NCI-H2227 treated with DMSO at 0.1 percent for 48 hours (cell line): Measurements from ENCODE around the gene CCDC197.

Source experiments
- DNase-seq: peaks from one replicate; lab custom pipeline; 2025; lab: John Stamatoyannopoulos, UW

CCDC197 gene

DNA sequence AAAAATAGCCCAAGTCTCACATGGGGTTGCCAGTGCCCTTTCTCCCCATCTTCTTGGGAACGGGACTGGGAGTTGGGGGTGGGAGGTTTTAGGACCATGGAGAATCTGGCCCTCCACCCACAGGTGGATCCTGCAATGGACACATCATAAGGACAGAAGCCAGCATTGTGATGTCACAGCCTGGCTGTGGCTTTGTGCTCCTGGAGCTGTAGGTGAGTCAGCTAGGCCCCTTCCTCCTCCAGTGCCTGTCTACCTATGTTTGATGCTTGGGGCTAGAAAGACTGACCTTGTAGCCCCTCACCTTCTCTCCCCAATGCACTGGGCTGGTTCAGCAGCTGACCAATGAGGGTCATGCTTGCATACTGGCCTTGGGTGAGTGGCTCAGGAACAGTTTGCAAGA is at the start of gene CCDC197:
CCDC197 (plus strand) TSS at position 220 of the 400 bp plus-strand sequence. CDS start 831 bp downstream, outside the sequence.
- no peak for DNase-seq

DNA sequence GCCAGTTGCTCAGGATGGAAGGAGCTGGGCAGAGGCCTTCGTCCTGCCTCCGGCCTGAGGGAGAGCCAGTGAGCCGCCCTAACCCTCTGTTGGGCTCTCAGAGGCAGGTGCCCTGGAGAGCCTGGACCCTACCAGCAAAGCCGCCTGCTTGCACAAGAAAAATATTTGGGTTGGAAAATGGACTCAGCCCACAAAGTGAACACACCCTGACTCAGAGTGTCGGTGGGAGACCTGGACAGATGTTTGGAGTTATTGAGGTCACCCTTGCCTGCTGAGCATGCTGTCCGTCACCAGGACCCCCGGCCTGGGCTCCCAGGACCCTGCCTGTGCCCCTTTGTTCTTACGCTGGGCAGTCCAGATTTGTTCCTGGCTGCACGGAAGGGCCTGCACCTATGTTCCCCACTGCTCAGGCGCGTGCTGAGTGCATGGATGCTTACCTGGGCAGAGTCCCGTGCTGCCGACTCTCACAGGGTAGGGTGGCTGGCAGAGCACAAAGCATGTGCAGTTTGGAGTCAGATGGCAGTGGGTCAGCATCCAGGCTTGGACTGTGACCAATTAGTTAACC is 47.5 kb upstream of the CCDC197 start:
- no peak for DNase-seq

DNA sequence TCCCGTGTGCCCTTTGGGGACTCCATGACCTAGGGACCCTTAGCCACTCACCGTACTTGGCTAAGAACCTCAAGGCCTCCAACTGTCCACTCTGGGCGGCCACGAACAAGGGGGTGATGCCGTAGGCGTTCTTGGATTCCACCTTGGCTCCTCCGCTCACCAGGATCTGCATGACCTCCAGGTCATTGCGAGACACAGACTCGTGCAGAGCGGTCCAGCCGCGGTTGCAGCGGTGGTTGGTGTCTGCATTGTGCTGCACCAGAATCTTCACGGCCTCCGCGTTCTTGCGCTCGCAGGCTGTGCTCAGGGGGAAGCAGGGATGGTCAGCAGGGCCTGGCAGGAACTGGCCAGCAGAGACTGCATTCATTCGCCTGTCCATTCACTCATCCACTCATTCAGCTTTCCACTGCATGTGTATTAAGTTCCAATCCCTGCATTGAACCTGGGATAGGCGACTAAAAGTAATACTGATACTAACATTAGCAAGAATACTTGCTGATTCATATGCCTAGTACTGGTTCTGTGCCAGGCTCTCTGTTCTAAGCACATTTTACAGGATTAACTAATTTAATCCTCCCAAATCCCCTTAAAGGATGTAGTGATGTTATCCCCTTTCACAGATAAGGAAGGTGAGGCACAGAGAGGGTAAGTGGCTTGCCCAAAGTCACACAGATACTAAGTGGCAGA is 46.0 kb upstream of the CCDC197 start:
- no peak for DNase-seq

DNA sequence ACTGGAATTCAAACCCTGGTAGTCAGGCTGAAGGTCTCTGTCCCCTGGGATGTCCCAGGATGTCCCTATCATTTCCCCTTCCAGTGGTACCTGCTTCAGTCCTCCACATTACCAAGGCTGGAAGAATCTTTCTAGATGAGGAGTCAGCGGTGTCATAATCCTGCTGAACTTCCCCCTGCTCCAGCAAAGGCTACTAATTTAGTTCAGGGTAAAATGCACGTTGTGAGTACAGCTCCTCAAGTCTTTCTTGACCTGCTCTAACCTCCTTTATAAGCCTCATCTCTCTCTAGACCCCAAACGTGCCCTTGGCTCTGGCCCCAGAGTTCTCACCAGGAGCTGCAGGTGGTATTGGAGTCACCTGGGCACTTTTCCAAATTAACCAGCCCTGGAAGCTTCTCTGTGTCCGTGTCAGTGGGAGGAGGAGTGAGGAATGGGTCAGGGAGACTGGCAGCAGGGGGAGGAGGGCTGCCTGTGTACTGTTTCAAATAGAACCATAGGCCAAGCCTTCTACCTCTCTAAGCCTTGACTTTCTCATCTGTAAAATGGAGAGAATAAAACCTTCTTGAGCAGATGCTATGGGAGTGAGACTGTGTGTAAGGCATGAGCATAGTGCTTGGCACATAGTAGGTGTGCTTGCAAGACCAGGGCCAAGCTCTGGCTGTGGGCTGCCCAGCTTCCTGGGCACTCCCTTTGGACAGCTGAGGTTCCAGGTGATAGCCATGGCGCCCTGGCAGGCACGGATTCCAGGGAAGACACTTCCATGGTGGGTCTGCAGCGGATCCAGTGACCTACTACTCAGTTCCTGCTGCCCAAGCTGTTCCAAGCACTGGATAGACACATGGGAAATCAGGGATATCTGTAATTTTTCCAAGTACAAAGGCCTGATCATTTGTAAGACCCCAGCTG is 45.2 kb upstream of the CCDC197 start:
- DNase-seq = no peak

DNA sequence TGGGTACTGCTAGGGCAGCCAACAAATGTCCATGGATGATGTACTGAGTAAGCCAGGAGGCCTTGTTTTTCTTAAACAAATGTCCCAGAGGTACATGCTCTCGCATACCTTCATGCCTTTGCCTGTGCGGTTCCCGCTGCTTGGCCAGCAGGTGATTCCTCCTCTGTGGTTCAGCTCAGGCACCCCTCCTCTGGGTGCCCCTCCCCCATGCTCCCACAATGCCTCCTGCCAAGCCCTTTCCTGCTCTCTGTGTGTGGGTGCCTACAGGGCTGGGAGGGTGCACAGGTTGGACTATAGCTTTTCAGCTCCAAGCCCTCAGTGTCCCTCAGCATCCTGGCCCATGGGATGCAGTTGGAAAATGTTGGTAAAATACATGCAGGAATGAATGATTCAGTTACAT is 44.3 kb upstream of the CCDC197 start:
- no peak for DNase-seq

DNA sequence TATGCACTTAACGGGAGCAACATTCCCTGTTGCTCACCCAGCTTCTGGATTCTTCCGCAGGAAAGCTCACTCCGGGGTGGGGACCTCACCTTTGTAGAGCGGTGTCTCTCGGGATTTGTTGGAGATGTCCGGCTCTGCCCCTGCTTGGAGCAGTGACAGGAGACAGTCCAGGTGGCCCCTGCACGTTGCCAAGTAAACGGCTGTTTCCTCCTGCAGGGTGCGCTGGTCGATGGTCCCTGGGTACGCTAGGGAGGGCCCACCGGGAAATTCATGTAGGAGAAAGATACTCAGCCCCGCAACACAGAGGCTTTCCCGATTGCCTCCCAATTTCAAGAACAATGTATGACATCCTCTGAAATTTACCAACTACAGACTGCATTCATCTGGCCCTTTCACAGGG is 43.8 kb upstream of the CCDC197 start:
- DNase-seq = no peak

DNA sequence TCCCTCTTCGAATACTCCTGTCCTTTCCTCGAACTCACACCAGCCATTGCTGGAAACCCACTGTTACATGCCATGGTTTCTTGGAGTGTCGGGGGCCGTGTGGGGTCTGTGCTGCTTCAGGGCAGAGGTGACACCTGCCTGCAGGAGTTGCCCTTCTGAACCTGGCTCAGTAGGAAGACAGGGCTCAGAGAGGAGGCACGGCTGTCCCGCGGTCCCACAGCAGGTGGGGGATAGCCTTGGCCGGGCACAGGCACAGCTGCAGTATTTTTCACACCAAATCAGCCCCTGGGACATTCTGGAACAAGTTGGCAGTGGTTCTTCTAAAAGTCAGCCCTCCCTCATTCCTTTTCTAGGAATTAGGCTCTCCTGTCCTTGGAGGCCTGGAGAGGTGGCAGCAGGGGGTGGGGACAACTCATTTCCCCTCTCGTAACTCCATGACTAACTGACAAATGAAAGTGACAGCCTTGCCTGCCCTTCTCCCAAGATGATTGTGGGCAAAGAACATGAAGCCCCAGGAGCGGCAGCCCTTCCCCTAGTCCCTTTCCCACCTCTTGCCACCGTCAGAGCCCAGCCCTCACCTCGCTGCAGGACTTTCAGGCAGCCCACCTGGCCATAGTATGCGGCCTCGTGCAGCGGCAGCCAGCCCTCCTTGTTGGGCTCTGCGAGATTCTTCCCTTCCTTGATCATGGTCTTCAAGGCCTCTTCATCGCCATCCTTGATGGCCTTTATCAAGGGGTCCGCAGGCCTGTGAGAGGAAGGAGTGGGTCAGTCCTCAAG is 43.2 kb upstream of the CCDC197 start:
- DNase-seq = no peak

DNA sequence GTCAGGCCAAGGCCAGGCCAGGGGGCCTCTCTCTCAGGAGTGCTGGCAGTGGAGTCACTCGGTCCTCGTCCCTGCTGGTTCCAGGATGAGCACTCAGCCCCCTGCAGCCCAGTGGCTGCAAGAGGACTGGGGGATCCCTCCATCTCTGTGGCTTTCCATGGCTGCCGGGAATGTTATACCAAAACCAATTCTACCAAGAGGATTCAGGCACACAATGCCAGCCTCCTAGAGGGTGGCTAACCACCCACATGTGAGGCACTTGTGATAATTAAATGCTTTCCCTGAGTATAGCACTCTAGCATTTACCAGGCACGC is 42.6 kb upstream of the CCDC197 start:
- no peak for DNase-seq

DNA sequence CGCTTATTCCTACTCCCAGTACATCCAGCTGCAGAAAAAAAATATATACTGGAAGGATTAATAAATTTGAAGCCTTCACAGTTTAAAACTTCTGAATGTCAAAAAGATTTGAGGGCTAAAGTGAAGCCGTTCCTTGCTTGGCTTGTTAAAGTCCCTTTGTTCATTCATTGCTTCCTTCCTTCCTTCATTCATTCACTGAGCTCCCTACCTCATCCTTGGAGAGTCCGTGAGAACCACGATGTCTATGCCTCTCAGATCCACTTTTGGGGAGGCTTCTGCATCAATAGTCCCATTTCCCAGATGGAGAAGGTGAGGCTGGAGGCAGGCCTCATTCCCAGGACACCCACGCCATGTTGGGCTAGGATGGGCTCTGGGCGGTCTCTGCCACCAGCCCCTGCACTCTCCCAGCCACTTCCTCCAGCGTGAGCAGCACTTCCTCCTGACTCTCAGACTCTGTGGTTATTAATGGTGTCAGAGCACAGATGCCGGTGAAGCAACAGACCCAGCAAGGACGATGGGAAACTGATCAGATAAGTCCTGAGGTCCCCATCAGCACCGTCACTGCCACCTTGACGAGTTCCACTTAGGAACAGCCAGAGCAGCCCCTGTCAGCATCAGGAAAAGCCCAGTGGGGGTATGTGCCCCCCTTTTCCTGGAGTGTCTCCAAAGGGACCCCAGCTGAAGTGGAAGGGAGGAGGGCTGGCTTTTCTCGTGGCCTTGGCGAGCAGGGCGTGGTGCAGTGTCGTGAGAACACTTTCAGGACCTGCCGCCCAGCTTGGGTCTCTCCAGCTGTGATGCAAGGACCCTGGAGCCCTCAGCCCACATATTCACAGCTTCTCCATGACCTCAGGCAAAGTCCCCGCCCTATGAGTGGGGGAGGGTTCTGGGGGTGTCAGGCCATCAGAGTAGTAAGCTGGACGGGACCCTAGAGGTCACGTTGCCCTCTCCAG is 41.9 kb upstream of the CCDC197 start:
- no peak for DNase-seq

DNA sequence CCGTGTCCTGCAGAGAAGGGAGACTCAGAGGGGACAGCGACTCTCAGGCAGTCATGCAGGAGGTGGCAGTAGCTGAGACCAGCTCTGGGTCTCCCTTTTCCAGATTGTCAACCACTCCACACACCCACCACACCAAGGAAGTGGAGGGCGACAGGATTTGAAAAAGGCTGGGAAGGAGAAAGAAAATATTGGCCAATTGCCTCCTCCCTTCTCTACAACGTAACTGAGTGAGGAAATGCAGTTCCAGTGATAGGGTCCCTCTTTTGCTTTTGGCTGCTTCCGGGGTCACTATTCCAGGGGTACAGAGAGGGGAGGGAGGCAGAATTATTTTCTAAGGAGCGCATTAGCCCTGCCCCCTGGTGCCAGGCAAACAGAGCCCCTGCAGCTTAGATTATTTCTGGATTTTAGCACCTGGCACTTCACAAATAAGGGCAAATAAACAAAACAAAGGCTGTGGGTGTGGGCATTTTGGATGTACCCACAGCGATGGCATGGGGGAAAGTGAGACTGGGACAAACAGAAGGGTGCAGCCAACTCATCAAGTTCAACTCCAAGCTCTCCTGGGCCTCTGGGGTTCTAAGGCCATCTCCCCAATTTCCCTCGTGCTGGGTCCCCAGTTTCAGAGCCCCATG is 41.1 kb upstream of the CCDC197 start:
- DNase-seq = no peak

DNA sequence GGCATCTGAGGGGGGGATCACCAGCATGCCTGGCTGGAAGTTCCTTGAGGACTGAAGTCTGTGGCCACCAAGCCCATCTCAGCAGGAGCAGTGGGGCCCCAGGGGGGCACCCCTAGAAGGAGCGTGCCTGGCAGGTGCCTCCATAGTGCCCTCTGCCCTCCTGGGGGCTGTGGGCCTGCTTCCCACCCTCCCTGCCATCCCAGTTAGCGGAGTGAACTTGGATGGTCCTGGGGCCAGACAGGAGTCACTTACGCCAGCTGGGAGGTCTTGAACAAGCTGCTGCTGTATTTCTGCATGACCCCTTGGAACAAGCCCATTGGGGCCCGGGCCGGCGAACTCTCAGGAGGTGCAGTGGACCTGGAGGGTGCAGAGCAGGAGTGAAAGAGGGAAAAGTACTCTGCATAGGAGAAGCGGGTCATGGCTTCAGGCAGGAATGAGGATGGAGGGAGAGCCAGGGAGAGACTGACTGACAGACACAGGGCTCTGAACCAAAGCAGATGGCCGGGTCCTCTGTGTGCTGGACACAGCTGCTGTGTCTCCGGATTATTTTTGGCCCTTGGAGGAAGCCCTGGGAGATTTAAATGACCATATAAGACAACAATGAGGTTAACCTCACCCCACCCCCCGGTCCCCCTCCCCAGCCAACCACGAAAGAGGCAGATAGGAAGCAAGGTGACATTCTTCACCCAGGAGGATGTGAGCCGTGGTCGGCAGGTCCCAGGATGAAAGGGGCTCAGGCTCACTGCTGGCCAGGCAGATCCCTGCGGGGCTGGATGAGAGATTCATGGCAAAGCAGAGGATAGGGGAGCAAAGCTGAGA is 40.4 kb upstream of the CCDC197 start:
- no peak for DNase-seq

DNA sequence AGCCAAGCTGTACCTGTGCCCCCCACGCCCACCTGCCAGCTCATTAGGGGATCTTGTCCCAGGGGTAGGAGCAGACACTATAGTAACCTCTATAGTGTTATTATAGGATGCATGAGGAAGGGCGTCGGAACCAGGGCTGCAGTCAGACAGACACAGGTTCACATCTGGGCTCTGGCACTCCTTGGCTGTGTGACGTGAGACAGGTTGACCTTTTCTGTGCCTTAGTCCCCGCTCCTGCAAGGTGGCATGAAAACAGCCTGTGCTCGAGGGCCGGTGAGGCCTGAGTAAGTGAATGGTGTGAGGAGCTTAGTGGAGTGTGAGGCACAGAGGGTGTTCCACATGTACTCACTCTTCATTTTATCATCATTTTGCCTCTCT is 39.8 kb upstream of the CCDC197 start:
- no peak for DNase-seq

DNA sequence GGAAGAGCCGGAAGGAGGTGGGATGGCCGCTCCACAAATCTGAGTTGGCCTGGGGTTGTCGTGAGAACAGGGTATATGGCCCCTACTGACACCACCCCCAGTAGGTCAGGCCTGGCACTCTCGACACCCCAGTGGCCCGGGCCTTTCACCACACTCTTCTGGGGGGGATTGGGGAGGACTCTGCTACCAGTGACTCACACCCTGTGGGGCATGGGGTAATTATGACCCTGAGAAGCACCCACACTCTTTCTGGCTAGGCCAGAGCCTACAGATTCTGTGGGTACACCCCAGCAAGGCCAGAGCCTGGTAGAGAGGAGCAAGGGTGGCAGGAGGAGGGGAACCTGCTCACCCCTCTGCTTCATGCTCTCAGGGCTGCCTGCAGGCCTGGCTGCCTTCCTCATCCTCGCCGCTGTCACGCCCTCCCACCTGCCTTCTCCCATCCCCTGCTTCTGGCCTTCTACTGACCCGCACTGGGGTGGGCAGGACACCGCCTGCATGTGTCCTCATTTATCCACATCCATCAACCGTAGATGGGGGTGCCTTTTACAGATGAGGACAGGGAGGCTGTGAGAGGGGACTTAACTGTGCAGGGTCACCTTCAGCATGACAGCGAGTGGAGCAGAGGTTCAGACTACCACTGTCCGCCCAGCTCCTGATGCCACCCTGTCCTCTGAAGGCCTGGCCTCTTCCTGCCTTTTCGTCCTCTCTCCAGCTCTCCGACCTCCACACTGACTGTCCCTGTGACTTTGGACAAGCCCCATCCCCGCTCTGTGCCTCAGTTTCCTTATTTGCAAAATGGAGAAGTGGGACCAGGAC is 39.1 kb upstream of the CCDC197 start:
- DNase-seq = no peak

DNA sequence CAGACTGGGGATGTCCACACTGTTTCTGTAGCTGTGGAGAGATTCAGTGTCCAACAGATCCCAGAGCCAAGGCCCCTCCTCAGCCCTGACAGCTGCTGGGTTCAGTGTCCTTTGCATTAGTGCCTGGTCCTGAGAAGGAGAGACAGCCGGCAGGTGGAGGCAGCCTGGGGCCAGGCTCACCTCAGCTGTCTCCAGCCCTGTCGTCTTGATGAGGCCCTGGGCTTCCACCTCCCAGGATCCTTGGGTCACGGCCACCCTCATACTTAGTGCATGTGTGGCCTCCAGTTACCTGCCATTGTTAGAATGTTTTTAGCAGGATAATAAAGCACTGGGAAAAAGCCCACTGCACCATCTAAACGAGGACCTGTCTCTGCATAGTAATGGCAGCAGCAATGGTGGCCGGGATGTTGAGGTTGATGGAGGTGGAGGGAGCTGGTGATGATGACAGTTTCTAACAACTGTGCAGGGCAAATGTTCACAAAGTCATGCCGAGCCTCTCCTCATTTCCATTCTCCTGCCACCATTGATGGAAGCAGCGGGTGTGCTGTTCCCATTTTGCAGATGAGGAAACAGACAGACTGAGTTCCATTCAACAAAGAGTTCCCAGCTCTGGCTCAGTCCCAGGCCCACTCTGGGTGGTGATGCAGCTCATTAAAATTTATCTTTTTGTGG is 38.4 kb upstream of the CCDC197 start:
- no peak for DNase-seq

DNA sequence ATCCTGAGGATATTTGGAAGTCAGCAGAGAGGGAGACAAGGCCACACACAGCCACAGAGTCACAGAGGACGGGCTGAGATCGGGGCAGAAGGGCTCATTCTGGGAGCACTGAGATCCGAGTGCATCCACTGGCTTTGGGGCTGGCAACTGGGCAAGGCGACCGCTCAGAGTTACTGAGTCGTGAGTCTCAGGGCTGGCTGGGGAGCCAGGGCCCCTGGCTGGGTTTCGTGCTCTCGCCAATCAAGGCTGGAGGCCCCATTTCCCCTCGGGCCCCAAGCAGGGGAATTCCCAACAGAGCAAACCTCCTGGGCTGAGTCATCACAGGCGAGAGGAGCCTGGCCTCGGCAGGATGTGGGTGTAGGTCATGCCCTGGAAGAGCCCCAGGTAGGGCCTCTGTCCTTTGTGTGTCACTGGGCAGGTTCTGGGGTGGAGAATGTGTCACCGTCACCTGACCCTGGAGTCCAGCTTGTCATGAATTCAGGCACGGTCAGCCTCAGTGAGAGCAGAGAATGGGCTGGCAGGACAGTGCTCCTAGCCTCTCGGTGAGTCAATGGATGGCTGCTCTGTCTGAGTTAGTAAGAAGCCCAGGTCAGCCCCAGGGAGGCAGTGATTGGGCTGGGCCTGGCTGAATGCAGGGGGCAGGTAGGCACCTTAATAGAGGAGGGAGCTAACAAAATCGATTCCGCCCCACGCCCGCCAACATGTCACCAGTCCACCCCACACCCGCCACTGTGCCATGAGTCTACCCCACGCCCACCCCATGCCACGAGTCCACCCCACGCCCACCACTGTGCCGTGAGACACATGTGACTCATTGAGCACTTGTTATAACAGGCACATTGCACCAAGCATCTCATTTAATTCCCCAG is 37.6 kb upstream of the CCDC197 start:
- DNase-seq = no peak

DNA sequence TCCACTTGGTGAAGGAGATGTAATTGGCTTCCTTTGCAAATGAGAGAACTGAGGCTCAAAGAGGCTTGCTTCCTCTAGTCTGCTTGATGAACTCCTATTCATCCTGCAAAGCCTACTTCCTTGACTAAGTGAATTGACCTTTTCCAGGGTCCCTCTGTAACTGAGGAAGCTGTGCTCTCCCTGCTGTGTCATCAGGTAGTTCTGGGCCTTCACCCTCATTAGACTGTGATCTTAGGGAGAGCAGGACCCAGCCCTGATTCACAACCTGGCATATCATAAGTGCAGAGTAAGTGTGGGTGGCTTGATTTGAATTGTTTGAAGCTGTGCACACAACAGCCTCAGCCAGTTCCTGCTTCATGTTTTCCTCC is 37.0 kb upstream of the CCDC197 start:
- DNase-seq = no peak

DNA sequence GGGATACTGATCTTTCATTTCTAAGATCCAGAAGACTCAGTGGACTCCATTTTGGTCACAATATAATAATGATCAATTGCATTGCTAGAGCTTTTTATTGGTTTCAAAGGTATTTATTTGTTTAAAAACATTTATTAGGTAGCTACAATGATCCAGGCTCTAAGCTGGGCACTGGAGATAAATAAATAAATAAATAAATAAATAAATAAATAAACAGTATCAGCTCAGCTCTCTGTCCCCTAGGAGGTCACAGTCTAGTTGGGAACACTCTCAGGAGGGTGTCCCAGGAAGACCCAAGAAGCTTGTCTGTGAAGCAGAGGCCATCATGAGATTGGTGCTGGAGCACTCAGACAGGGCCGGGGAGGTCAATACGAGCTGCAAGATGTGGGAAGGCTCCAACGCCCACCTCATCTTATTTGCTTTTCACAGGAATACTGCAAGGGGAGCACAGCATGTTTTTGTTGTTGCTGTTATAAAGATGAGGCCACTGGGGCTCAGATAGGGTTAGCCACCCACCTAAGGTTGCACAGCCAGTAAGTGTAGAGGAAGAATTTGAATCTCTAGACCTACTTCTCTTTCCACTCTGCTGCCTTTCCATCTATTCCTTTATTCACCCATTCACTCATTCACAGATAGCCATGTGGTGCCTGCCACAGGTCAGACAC is 36.2 kb upstream of the CCDC197 start:
- no peak for DNase-seq
